RPMI8226 (cell line): ENCODE data around the gene GLIPR1.
"Not testable (repeated sequence)": the region's sequence is repeated elsewhere in the genome, so short reads cannot be mapped to it uniquely, and the experiment has no call there.

ENCODE experiments used
- DNase-seq: peaks from one replicate; pipeline ENCODE4 v3.0.0-alpha.2; 2015

GLIPR1 gene

DNA sequence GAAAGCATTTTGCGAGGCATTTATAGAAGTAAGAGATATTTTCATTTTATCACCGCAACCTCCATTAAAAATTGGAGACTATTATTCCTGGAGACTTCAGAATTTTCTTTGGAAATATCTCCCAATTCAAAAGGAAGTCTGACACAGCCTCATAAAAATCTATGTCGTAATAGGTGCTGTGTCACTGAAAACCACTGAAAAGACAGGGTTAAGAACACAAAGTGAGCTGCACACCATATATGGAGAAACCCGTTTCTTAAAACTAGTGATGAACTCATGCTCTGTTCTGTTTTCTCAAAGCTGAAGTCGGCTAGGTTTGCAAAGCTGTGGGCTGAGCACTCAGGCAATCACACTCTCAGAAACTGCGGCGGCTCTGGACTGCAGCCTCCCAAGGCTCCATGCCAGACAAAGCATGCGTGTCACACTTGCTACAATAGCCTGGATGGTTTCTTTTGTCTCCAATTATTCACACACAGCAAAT, at the start of gene GLIPR1:
Gene GLIPR1 (plus strand): TSS at position 287 of the 481 bp plus-strand sequence. CDS start 126 bp downstream, at position 413.
- DNase-seq = peak; percentile 60

DNA sequence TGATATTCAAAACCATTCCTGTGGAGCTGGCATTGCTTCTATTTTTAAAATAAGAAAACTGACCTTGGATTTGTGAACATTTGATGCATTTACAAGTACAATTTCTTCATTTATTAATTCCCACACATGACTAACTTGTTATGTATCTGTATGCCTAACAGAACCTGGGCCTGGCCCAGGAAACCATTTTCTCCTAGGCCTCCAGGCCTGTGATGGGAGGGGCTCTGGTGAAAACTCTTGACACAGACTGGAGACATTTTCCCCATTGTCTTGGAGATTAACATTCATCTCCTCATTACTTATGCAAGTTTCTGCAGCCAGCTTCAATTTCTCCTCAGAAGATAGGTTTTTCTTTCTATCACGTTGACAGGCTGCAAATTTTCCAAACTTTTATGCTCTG, 47.6 kb upstream of the GLIPR1 start:
- DNase-seq = no peak

- DNase-seq = peak; percentile 3
Measured at GRCh38 chr12:75437564-75437963, 43.0 kb upstream of the GLIPR1 start.

GRCh38 chr12:75438059-75438754, 42.3 kb upstream of the GLIPR1 start:
- DNase-seq = no peak

DNA sequence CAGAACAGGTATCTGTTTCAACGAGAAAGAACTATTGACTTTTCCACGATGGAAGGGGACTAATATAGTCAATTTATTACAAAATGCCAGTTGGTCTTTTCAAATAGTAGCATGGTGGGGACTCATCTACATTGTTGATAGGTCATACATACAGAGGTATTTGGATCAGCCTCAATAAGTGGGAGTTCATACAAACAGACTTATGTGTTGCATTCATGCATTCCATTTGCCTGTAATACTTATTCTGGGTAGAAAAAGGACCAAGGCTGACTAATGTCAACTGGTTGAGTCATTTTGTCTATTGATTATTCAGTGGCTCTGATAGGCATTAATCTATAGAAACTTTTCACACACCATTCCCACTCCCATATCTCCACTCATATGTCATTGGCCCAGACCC, 41.5 kb upstream of the GLIPR1 start:
- DNase-seq = no peak

- no peak for DNase-seq
Measured at GRCh38 chr12:75439930-75440329, 40.6 kb upstream of the GLIPR1 start.

DNA sequence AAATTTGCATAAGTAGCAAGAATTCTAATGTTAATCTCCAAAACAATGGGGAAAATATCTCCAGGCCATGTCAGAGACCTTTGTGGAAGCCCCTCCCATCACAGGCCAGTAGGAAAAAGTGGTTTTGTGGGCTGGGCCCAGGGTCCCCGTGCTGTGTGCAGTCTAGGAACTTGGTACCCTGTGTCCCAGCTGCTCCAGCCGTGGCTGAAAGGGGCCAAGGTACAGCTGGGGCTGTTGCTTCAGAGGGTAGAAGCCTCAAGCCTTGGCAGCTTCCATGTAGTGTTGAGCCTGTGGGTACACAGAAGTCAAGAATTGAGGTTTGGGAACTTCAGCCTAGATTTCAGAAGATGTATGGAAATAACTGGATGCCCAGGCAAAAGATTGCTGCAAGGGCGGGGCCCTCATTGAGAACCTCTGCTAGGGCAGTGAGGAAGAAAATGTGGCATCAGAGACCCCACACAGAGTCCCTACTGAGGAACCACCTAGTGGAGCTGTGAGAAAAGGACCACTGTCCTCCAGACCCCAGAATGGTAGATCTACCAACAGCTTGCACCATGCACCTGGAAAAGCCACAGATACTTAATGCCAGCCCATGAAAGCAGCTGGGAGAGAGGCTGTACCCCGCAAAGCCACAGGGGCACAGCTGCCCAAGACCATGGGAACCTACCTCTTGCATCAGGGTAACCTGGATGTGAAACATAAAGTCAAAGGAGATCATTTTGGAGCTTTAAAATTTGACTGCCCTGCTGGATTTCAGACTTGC, 38.7 kb upstream of the GLIPR1 start:
- DNase-seq = not testable (repeated sequence)

DNA sequence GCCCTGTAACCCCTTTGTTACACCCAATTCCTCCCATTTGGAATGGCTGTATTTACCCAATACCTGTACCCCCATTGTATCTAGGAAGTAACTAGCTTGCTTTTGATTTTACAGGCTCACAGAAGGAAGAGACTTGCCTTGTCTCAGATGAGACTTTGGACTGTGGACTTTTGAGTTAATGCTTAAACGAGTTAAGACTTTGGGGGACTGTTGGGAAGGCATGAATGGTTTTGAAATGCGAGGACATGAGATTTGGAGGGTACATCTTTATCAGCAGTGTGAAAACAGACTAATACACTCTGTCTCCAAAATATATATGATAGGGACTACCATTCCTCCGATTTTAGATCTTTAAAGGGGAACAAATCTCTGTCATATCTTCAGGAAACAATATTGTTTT, 38.1 kb upstream of the GLIPR1 start:
- DNase-seq = not testable (repeated sequence)

DNA sequence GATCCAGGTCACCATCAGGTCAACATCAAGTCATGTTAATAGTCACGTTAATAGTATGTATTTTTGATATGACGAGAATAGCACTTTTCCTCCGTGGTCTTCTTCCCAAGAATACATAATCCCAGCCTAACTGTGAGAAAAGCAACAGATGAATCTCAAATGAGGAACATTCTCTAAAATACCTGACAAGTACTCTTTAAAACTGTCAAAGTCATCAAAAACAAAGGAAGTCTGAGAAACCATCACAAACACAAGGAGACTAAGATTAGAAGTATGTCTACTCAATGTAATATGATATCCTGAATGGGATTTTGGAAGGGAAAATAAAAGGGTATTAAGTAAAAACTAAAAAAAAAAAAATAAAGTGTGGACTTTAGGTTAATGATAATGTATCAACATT, 36.8 kb upstream of the GLIPR1 start:
- DNase-seq = no peak

GRCh38 chr12:75444429-75445136, 36.0 kb upstream of the GLIPR1 start:
- no peak for DNase-seq

GRCh38 chr12:75445137-75445507, 35.4 kb upstream of the GLIPR1 start:
- DNase-seq = not testable (repeated sequence)

DNA sequence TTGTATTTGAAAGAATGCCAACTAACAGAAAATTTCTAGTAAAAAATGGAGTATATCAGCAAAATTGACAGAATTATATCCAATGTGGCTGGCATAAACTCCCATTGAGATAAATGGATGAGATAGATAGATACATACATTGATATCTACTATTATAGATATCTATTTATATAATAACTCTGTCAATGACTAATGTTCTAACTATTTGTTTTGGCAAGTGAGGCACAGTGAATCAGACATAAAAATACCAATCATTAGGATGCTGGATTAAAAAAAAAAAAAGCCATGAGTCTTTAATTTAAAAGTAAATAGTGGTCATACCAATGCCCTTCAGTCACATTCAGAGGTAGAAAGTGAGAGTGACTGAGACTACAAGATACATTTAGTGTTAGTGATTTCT, 33.7 kb upstream of the GLIPR1 start:
- DNase-seq = no peak

DNA sequence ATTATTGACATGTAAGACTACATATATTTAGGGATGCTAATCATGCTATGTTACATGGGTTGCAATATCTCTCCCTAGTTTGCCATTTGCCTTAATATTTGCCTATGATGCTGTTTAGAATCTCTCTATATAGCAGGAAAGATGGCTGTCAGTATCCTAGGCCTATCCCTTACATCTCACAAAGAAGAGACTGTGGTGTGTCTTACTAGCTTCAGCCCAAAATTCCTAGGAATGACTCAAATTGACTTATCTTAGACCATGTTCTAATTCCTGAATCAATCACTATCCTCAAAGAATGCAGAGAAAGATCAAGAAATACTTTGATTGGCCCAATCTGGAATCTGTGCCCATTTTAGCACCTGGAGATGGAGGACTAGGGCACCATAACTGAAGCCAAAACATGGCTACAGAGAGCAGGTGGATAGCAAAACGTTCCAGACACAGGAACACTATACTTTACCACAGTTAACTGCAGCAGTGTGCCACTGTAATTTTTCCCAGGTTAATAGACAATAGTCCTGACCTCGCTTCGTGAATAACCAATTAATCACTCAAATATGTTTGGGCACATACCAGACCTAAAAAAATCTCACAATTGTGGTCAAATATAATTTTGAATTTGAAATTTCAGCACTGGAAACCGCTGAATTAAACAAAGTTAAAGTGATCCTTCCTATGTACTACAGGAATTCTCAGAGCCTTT, 32.7 kb upstream of the GLIPR1 start:
- no peak for DNase-seq

DNA sequence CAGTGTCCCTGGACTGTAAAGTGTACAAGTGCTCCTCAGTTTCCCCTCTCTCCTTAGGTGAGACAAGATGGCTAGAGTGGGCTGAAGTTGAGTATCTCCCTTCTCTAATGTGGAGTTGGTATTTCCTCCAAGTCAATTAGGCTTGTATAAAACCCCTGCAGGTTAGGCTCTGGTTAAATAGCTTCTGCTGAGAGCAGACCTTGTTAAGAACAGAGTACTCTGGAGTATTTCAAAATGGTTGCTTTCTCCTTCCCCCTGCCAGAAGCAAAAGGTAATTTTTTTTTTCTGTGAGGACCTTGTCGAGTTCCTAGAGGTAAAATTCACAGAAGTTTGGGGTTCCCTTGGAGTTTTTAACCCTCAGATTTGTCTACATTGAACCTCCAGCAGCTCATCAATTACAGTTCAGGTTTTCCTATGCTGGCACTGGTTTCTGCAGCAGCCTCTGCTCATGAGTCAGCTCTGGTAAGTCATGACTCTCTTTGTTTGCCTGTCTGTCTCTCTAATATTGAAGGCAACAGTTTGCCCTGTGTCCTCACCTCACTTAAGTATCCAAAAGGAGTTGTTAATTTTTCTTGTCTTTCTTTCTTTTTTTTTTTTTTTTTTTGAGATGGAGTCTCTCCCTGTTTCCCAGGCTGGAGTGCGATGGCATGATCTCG, 27.8 kb upstream of the GLIPR1 start:
- DNase-seq = no peak

DNA sequence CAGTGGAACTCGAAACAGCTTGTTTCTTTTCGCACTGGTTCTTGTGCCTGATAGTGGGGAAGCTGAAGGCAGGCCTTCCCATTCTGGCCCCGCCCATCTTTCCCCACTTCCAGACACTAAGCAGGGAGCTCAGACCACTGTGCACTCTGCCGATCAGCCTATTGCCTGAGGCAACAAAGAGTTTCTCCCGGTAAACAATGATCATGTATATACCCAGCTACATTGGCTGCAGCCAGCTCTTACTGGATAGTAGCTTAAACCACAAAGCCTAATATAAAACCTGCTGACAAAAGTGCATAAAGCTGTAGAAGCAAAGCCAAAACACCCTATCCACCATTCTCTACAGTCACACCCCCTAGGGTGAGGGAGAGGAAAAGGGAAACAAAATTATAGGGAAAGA, 24.7 kb upstream of the GLIPR1 start:
- peak; percentile 5 for DNase-seq

DNA sequence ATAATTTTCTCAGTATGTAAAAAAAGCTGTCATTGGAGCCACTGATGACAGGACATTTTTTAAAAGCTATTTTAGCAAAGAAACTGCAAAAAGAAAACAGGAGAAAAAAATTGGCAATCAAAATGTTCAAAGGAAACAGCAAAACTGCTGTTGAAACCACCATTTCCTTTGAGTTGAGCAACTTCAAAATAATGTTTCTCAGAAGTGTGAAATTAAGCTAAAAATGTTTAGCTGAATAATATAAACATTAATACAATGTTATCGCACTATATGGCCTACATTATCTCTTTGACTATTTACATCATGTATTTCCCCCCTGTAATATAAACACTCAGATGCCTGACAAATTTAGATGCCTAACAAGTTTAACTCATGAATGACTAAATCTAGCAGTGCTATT, 23.4 kb upstream of the GLIPR1 start:
- no peak for DNase-seq

- DNase-seq = not testable (repeated sequence)
Measured at GRCh38 chr12:75457866-75458265, 22.7 kb upstream of the GLIPR1 start.

DNA sequence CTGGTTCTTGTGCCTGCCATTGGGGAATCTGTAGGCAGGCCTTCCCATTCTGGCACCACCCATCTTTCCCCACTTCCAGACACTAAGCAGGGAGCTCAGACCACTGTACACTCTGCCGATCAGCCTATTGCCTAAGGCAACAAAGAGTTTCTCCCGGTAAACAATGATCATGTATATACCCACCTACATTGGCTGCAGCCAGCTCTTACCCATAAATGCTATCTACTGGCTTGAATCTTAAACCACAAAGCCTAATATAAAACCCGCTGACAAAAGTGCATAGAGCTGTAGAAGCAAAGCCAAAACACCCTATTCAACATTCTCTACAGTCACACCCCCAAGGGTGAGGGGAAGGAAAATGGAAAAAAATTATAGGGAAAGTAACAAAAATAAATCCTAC, 20.8 kb upstream of the GLIPR1 start:
- no peak for DNase-seq

GRCh38 chr12:75460204-75460603, 20.4 kb upstream of the GLIPR1 start:
- no peak for DNase-seq

GRCh38 chr12:75471902-75472890, 8.4 kb upstream of the GLIPR1 start:
- DNase-seq = peak; percentile 18

DNA sequence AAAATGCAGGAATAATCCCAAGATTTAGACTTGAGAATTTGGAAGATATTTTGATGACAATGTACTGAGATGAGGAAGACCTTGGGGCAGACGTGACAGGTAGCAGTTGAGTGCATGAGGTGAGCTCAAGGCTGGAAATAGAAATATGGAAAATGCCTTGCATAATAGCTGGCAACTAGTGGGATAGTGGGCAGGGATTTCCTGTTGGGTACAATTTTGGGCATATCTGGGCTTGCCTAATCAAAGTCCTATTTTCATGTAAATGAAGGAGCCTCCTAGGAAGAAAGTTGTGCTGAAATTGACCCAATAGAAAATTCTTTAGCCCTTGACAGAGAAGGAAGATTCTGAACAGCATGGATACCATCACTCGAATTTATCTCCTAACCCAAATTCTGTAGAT, 6.4 kb upstream of the GLIPR1 start:
- DNase-seq = no peak
